WTC11 (cell line): ENCODE results near the gene ZCCHC10. TPM values are rescaled to one million over a fixed set of nuclear protein-coding genes. Genes with fewer than 3 reads are reported as not detected.

Source experiments
- ATAC-seq: fragments of 200-7000 bp; cut with Tn5 transposase; 2 replicates; pipeline ENCODE4 v1.10.0; 2021; ENCODE audit warnings: mild to moderate bottlenecking, moderate library complexity
- CTCF ChIA-PET: fragments of 300-600 bp; sonication (Branson Sonifier 250); formaldehyde crosslinking; loops from one replicate; lab custom pipeline; 2021; ENCODE audit warnings: antibody characterized with exemption; lab: Charles Lee
- POLR2A ChIA-PET: fragments of 350-600 bp; sonication (Branson Sonifier 250); formaldehyde crosslinking; loops from one replicate; lab custom pipeline; 2021; ENCODE audit warnings: antibody characterized with exemption; lab: Charles Lee
- DNase-seq: peaks from one replicate; pipeline ENCODE4 v3.0.0; 2021; ENCODE audit warnings: low spot score
- H3K27ac Mint-ChIP-seq: 2 replicates; pipeline ENCODE4 v1.8.0; 2021; ENCODE audit warnings: mixed read lengths
- H3K27me3 Mint-ChIP-seq: 2 replicates; pipeline ENCODE4 v1.8.0; 2021; ENCODE audit warnings: low read depth, mild to moderate bottlenecking, moderate library complexity, mixed read lengths
- H3K36me3 Mint-ChIP-seq: 2 replicates; pipeline ENCODE4 v1.8.0; 2021; ENCODE audit warnings: mixed read lengths
- H3K4me1 Mint-ChIP-seq: 2 replicates; pipeline ENCODE4 v1.8.0; 2022; ENCODE audit warnings: mixed read lengths
- H3K4me3 Mint-ChIP-seq: 2 replicates; pipeline ENCODE4 v1.8.0; 2021; ENCODE audit warnings: mild to moderate bottlenecking, moderate library complexity, mixed read lengths
- H3K9me3 Mint-ChIP-seq: 2 replicates; pipeline ENCODE4 v1.8.0; 2021; ENCODE audit warnings: mixed read lengths
- EMX1 ChIP-seq: fragments of 250-450 bp; sonication (Bioruptor Pico); IDR thresholded peaks from 2 replicates; pipeline ENCODE4 v1.8.0; 2021; ENCODE audit warnings: mild to moderate bottlenecking
- GTF2I ChIP-seq: fragments of 250-450 bp; sonication (Bioruptor Pico); conservative IDR thresholded peaks from 2 replicates; pipeline ENCODE4 v1.4.0; 2021; ENCODE audit warnings: mild to moderate bottlenecking
- RELA ChIP-seq: sonication (generic); formaldehyde crosslinking; IDR thresholded peaks from 2 replicates; pipeline ENCODE4 v1.8.1; 2022; ENCODE audit warnings: missing genetic modification reagents, mild to moderate bottlenecking, borderline replicate concordance
- SOX15 ChIP-seq: fragments of 250-450 bp; sonication (Bioruptor Pico); IDR thresholded peaks from 2 replicates; pipeline ENCODE4 v1.9.0; 2021; ENCODE audit warnings: mild to moderate bottlenecking
- SP1 ChIP-seq: sonication (generic); formaldehyde crosslinking; conservative IDR thresholded peaks from 2 replicates; pipeline ENCODE4 v1.8.1; 2022; ENCODE audit warnings: missing genetic modification reagents
- TCF7 ChIP-seq: sonication (generic); formaldehyde crosslinking; IDR thresholded peaks from 2 replicates; pipeline ENCODE4 v1.8.0; 2022; ENCODE audit warnings: mild to moderate bottlenecking, low read depth, missing genetic modification reagents, moderate library complexity
- ZNF263 ChIP-seq: sonication (generic); formaldehyde crosslinking; IDR thresholded peaks from 2 replicates; pipeline ENCODE4 v1.8.1; 2022; ENCODE audit warnings: low read depth, mild to moderate bottlenecking, moderate library complexity, missing genetic modification reagents
- total RNA-seq: library from RNA; stranded (reverse); gene quantifications from 3 replicates; pipeline ENCODE4 v1.2.3, GENCODE V29; 2021
- TF ChIP-seq, protein P1 (sequence below): sonication (generic); formaldehyde crosslinking; conservative IDR thresholded peaks from 2 replicates; pipeline ENCODE4 v1.8.1; 2023; ENCODE audit warnings: mild to moderate bottlenecking, low read depth, missing genetic modification reagents, moderate library complexity
- TF ChIP-seq, protein P2 (sequence below): sonication (generic); formaldehyde crosslinking; IDR thresholded peaks from 2 replicates; pipeline ENCODE4 v1.8.1; 2022; ENCODE audit warnings: low read depth, mild to moderate bottlenecking, moderate library complexity, missing genetic modification reagents, borderline replicate concordance
- TF ChIP-seq, protein P3 (sequence below): sonication (generic); formaldehyde crosslinking; IDR thresholded peaks from 2 replicates; pipeline ENCODE4 v1.8.1; 2023; ENCODE audit warnings: mild to moderate bottlenecking, missing genetic modification reagents, moderate library complexity
- TF ChIP-seq, protein P4 (sequence below): fragments of 250-450 bp; sonication (Bioruptor Pico); IDR thresholded peaks from 2 replicates; pipeline ENCODE4 v1.9.0; 2021; ENCODE audit warnings: mild to moderate bottlenecking, borderline replicate concordance
- TF ChIP-seq, protein P5 (sequence below): fragments of 200-600 bp; IDR thresholded peaks from 2 replicates; pipeline ENCODE4 v1.8.0; 2022; ENCODE audit warnings: antibody characterized with exemption
- TF ChIP-seq, protein P6 (sequence below): sonication (generic); formaldehyde crosslinking; IDR thresholded peaks from 2 replicates; pipeline ENCODE4 v1.8.1; 2023; ENCODE audit warnings: mild to moderate bottlenecking, moderate library complexity, missing genetic modification reagents

The ZCCHC10 gene
- total RNA-seq, 1 experiment from 2014 or later, result 22.9 TPM

DNA sequence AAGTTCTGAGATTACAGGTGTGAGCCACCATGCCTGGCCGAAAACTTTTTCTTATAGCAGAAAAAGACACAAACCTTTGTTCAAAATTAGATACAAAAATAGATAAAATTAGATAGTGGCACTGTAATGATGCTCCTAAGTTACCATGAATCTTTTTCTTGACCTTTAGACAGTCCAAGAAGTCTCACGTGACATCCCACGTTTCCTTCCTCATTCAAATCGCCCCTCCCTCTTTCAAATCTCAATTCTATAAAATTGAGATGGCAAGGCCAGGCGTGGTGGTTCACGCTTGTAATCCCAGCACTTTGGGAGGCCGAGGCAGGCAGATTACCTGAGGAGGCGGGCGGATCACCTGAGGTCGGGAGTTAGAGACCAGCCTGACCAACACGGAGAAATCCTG is 7.7 kb upstream of the ZCCHC10 start (continued):
- TF ChIP-seq, protein P1, sequence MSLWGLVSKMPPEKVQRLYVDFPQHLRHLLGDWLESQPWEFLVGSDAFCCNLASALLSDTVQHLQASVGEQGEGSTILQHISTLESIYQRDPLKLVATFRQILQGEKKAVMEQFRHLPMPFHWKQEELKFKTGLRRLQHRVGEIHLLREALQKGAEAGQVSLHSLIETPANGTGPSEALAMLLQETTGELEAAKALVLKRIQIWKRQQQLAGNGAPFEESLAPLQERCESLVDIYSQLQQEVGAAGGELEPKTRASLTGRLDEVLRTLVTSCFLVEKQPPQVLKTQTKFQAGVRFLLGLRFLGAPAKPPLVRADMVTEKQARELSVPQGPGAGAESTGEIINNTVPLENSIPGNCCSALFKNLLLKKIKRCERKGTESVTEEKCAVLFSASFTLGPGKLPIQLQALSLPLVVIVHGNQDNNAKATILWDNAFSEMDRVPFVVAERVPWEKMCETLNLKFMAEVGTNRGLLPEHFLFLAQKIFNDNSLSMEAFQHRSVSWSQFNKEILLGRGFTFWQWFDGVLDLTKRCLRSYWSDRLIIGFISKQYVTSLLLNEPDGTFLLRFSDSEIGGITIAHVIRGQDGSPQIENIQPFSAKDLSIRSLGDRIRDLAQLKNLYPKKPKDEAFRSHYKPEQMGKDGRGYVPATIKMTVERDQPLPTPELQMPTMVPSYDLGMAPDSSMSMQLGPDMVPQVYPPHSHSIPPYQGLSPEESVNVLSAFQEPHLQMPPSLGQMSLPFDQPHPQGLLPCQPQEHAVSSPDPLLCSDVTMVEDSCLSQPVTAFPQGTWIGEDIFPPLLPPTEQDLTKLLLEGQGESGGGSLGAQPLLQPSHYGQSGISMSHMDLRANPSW (CRISPR knock-in tag), result no peak
- TF ChIP-seq TCF7 (CRISPR knock-in tag) (no peak), EMX1 (CRISPR knock-in tag) (no peak)

DNA sequence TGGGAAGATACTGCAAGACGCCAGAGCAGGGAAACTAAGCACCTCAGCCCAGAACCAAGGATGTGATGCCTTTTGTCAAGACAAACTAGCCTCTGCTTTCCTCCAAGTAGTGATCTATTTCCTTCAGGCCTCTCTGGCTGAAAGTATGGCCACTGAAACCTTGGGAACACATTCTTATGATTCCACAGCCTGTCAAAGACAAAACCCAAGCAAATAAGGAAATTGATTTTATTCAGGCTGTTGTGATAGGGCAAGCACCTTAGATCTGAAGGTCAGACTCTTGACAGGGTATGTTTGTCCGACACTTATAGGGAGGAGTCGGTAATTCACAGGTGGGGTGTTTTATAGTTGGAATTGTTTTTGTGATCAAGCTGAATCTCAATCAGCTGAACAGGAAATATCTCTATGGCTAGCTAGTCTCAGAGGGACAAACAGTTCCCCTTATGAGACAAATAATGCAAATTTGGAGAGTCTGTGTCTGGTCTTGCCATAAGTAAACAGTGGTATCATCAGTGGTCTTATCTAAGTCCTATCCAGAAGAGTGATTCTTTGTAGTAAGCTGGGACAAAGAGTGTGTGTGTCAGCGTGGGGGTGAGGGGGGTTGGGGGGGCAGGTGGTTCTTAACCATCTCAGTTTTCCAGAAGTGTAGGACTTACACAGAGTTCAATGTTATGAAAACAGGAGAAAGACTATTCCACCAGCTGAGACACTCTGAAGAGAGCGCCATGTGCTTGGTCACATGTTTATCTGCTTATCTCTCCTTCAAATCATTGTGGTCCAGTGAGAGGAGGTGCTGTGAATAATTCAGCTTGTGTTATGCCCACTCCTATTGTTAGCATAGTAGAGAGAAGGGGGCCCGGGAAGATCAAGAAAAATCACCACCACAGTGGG is 6.7 kb upstream of the ZCCHC10 start:
- H3K4me3 Mint-ChIP-seq, result no peak overlapping the region
- H3K36me3 Mint-ChIP-seq, result no peaks in the 10 kb centered on the region
- H3K27me3 Mint-ChIP-seq, result no peaks in the 10 kb centered on the region
- no peak for DNase-seq
- ATAC-seq, result no peak
- peaks cover 16% of the 10 kb centered on the region for H3K4me1 Mint-ChIP-seq
- ChIA-PET POLR2A (interaction anchor here (1.1 kb wide), 1 partner anchor 19 kb away, joined by 3 read pairs; the partner anchor contains the start of gene HSPA4), CTCF (interaction anchor here (0.7 kb wide), 1 partner anchor 24 kb away, joined by 3 read pairs; no protein-coding TSS in a partner anchor)
- H3K27ac Mint-ChIP-seq, result peak overlapping the region; percentile 5; the same call in 1 of the 2 replicates
- TF ChIP-seq, protein P2, sequence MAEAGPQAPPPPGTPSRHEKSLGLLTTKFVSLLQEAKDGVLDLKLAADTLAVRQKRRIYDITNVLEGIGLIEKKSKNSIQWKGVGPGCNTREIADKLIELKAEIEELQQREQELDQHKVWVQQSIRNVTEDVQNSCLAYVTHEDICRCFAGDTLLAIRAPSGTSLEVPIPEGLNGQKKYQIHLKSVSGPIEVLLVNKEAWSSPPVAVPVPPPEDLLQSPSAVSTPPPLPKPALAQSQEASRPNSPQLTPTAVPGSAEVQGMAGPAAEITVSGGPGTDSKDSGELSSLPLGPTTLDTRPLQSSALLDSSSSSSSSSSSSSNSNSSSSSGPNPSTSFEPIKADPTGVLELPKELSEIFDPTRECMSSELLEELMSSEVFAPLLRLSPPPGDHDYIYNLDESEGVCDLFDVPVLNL (CRISPR knock-in tag), result no peak
- TF ChIP-seq, protein P3, sequence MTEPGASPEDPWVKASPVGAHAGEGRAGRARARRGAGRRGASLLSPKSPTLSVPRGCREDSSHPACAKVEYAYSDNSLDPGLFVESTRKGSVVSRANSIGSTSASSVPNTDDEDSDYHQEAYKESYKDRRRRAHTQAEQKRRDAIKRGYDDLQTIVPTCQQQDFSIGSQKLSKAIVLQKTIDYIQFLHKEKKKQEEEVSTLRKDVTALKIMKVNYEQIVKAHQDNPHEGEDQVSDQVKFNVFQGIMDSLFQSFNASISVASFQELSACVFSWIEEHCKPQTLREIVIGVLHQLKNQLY (CRISPR knock-in tag), result no peak
- TF ChIP-seq, protein P4, sequence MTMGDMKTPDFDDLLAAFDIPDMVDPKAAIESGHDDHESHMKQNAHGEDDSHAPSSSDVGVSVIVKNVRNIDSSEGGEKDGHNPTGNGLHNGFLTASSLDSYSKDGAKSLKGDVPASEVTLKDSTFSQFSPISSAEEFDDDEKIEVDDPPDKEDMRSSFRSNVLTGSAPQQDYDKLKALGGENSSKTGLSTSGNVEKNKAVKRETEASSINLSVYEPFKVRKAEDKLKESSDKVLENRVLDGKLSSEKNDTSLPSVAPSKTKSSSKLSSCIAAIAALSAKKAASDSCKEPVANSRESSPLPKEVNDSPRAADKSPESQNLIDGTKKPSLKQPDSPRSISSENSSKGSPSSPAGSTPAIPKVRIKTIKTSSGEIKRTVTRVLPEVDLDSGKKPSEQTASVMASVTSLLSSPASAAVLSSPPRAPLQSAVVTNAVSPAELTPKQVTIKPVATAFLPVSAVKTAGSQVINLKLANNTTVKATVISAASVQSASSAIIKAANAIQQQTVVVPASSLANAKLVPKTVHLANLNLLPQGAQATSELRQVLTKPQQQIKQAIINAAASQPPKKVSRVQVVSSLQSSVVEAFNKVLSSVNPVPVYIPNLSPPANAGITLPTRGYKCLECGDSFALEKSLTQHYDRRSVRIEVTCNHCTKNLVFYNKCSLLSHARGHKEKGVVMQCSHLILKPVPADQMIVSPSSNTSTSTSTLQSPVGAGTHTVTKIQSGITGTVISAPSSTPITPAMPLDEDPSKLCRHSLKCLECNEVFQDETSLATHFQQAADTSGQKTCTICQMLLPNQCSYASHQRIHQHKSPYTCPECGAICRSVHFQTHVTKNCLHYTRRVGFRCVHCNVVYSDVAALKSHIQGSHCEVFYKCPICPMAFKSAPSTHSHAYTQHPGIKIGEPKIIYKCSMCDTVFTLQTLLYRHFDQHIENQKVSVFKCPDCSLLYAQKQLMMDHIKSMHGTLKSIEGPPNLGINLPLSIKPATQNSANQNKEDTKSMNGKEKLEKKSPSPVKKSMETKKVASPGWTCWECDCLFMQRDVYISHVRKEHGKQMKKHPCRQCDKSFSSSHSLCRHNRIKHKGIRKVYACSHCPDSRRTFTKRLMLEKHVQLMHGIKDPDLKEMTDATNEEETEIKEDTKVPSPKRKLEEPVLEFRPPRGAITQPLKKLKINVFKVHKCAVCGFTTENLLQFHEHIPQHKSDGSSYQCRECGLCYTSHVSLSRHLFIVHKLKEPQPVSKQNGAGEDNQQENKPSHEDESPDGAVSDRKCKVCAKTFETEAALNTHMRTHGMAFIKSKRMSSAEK, result no peak
- TF ChIP-seq, protein P5, sequence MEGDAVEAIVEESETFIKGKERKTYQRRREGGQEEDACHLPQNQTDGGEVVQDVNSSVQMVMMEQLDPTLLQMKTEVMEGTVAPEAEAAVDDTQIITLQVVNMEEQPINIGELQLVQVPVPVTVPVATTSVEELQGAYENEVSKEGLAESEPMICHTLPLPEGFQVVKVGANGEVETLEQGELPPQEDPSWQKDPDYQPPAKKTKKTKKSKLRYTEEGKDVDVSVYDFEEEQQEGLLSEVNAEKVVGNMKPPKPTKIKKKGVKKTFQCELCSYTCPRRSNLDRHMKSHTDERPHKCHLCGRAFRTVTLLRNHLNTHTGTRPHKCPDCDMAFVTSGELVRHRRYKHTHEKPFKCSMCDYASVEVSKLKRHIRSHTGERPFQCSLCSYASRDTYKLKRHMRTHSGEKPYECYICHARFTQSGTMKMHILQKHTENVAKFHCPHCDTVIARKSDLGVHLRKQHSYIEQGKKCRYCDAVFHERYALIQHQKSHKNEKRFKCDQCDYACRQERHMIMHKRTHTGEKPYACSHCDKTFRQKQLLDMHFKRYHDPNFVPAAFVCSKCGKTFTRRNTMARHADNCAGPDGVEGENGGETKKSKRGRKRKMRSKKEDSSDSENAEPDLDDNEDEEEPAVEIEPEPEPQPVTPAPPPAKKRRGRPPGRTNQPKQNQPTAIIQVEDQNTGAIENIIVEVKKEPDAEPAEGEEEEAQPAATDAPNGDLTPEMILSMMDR, result no peak
- TF ChIP-seq ZNF263 (CRISPR knock-in tag), result no peak
- TF ChIP-seq RELA (CRISPR knock-in tag), result no peak
- TF ChIP-seq, protein P6, sequence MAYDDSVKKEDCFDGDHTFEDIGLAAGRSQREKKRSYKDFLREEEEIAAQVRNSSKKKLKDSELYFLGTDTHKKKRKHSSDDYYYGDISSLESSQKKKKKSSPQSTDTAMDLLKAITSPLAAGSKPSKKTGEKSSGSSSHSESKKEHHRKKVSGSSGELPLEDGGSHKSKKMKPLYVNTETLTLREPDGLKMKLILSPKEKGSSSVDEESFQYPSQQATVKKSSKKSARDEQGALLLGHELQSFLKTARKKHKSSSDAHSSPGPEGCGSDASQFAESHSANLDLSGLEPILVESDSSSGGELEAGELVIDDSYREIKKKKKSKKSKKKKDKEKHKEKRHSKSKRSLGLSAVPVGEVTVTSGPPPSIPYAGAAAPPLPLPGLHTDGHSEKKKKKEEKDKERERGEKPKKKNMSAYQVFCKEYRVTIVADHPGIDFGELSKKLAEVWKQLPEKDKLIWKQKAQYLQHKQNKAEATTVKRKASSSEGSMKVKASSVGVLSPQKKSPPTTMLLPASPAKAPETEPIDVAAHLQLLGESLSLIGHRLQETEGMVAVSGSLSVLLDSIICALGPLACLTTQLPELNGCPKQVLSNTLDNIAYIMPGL, result no peak
- TF ChIP-seq SP1 (CRISPR knock-in tag), result no peak
- TF ChIP-seq GTF2I (CRISPR knock-in tag), result no peak
- TF ChIP-seq SOX15 (CRISPR knock-in tag), result no peak
- no peaks in the 10 kb centered on the region for H3K9me3 Mint-ChIP-seq
